Duodenal mucosa (tissue), 2 donors: ENCODE measurements around the gene MYO5A.
"Not testable (repeated sequence)": the region's sequence is repeated elsewhere in the genome, so short reads cannot be mapped to it uniquely, and the experiment has no call there.

ENCODE experiments used
- H3K27ac ChIP-seq: one replicate; pipeline ENCODE4 v1.7.0; 2013; ENCODE audit warnings: low read depth, low read length
- H3K27me3 ChIP-seq, 2 donors: one replicate each; pipeline ENCODE4 v1.7.0; 2013; ENCODE audit warnings: low read length in 2 of 2, control low read depth in 1 of 2; ENCODE audit not compliant: insufficient read depth in 2 of 2, control insufficient read depth in 1 of 2
- H3K36me3 ChIP-seq, 2 donors: one replicate each; pipeline ENCODE4 v1.7.0; 2013; ENCODE audit warnings: low read length in 2 of 2, control low read depth in 1 of 2; ENCODE audit not compliant: insufficient read depth in 2 of 2, control insufficient read depth in 1 of 2
- H3K4me1 ChIP-seq, 2 donors: one replicate each; pipeline ENCODE4 v1.7.0; 2013; ENCODE audit warnings: low read length in 2 of 2, control low read depth in 1 of 2; ENCODE audit not compliant: insufficient read depth in 2 of 2, control insufficient read depth in 1 of 2
- H3K4me3 ChIP-seq, 2 donors: one replicate each; pipeline ENCODE4 v1.7.0; 2013; ENCODE audit warnings: low read length in 2 of 2, low read depth in 1 of 2
- H3K9ac ChIP-seq, 2 donors: one replicate each; pipeline ENCODE4 v1.7.0; 2013; ENCODE audit warnings: low read length in 2 of 2, low read depth in 1 of 2
- H3K9me3 ChIP-seq, 2 donors: one replicate each; pipeline ENCODE4 v1.7.0; 2013; ENCODE audit warnings: low read length in 2 of 2, control low read depth in 1 of 2; ENCODE audit not compliant: control insufficient read depth in 1 of 2

MYO5A gene

DNA sequence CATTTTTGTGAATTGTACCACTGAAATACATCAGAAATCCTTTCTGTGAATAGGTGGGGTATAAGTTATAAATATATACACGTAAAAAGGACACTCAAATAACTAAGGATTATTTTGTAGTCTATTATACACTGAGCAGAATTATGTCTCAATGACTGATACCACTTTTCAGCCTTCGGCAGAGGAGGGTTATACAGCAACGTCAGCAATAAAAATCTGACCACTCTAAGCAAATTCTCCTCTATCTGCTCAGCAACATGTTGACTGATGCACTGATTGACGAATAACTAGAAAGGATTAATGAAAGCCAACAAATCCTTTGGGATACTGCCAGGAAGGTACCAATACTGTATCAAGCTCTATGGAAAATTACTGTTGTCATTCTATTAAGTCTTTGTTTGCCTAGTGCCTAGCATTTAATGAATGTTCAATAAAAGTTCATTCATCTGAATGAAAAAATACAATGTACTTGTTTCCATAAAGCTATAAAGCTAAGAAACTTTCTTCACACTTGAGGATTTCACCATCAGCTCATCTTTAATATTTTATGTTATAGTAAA lies 34.9 kb upstream of the MYO5A start:
- H3K9me3 ChIP-seq, result no peaks in the 10 kb centered on the region
- peaks cover 0 to 5% of the 10 kb centered on the region in 2 donors for H3K36me3 ChIP-seq
- no peak overlapping the region for H3K4me3 ChIP-seq
- H3K27ac ChIP-seq, result no peak overlapping the region
- H3K27me3 ChIP-seq, result no peaks in the 10 kb centered on the region
- H3K9ac ChIP-seq, result no peak overlapping the region
- peaks cover 24 to 38% of the 10 kb centered on the region in 2 donors for H3K4me1 ChIP-seq

DNA sequence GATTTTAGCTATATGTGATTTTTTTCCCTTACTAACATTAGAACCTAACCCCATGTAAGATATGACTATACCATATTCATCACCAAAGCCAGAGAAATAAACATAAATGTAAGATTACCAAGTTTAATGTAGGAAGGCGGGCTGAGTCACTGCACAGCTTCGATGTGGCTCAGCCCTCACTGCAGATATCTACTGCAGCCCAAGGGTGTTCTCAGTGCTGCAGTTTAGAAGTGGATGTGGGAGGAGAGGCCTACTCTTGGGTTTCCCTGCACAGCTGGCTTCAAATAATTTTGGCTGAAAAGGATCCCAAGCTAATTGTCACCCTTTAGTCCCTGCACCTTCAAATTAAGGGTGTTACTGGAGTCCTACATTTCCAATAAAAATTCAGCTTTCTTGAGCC lies 30.9 kb upstream of the MYO5A start:
- H3K4me1 ChIP-seq, result peaks cover 6 to 20% of the 10 kb centered on the region in 2 donors
- H3K4me3 ChIP-seq, result no peak overlapping the region
- H3K27me3 ChIP-seq, result no peaks in the 10 kb centered on the region
- H3K9me3 ChIP-seq, result no peaks in the 10 kb centered on the region
- H3K36me3 ChIP-seq, result peaks cover 5 to 10% of the 10 kb centered on the region in 2 donors
- no peak overlapping the region for H3K27ac ChIP-seq
- no peak overlapping the region for H3K9ac ChIP-seq

DNA sequence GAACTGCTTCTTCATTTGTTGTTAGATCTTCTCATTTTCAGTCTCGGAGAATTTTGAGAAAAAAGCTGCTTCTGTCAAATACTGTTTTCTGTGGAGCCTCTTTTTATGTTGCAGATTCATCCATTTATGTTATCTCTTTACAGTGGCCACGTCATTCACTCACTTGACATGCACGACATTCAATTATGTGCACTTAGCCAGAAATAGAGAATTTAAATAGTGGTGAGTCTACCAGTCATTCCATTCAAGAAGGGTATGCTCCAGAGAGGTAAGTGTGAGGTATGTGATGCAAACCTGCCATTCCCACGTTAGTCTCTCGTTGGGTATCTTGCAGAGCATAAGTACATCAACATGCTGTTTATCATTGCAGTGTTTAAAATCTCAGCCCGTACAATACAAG lies 30.3 kb upstream of the MYO5A start:
- no peak overlapping the region for H3K4me3 ChIP-seq
- H3K4me1 ChIP-seq, result peaks cover 6 to 16% of the 10 kb centered on the region in 2 donors
- H3K9ac ChIP-seq, result no peak overlapping the region
- no peaks in the 10 kb centered on the region for H3K9me3 ChIP-seq
- no peaks in the 10 kb centered on the region for H3K27me3 ChIP-seq
- peaks cover 5 to 13% of the 10 kb centered on the region in 2 donors for H3K36me3 ChIP-seq
- H3K27ac ChIP-seq, result no peak overlapping the region

DNA sequence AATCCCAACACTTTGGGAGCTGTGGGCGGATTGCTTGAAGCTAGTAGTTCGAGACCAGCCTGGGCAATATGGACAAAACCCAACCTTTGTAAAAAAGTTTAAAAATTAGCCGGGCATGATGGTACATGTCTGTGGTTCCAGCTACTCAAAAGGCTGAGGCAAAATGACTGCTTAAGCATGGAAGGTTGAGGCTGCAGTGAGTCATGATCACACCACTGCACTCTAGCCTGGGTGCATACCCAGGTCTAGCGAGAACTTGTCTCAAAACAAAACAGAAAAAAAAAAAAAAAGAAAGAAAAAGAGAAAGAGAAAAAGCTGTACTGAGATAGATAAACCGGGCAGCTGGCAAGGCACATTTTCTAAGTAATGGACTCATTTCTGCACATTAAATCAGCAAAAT lies 29.5 kb upstream of the MYO5A start:
- Histone ChIP-seq H3K27me3 (no peaks in the 10 kb centered on the region), H3K36me3 (peaks cover 5 to 21% of the 10 kb centered on the region in 2 donors), H3K9ac (no peak overlapping the region), H3K9me3 (no peaks in the 10 kb centered on the region), H3K4me3 (no peak overlapping the region), H3K27ac (no peak overlapping the region), H3K4me1 (peaks cover 6 to 11% of the 10 kb centered on the region in 2 donors)

DNA sequence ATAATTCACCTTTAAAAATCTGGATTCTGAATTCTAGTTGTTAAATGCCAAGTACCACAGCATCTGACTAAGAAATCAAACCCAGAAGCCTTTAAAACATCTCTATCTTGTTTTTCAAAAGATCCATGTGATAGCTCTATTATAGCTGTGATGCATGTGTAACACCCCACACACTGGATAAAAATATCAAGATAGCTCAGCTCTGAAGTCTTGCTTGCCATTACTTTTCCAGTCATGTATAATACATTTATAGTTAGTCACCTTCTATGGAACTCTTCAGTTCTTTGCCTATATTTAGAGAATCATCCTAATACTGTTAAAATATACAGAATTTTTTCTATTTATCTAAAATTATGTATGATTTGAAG lies 28.6 kb upstream of the MYO5A start:
- Histone ChIP-seq H3K9ac (no peak overlapping the region), H3K9me3 (no peaks in the 10 kb centered on the region), H3K27me3 (no peaks in the 10 kb centered on the region), H3K4me1 (peaks cover 6 to 11% of the 10 kb centered on the region in 2 donors), H3K36me3 (peaks cover 5 to 22% of the 10 kb centered on the region in 2 donors), H3K27ac (no peak overlapping the region), H3K4me3 (no peak overlapping the region)

DNA sequence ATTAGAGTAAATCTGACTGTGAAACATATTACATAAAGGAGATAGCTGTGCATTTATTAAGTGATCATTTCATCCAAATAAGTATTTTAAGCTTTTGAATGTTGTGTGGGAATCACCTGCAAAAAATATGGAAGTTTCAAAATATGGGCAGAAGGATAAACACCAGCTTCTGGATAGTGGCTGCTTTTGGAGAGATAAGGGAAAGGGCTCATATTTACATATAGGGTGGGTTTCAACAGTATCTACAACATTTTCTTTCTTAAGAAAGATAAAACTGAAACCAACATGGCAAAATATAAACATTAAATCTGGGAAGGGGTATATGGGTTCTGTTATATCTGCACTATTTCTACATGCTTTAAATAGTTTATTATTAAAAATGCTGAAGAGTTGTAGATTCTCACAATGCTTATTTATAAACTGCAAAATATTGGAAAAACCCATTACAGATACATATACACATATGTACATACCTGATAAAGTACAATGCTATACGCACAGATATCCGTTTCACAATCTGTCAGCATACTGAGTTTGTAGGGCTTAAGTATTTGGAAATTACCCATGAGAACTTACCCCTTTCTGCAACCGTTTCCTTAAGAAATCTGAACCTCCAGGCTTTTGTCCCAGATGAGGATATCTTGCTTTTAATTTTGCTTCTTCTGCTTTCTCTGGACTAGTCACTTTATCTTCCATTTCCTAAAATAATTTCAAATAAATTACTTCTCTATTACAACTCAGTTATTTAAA lies 28.0 kb upstream of the MYO5A start:
- no peaks in the 10 kb centered on the region for H3K27me3 ChIP-seq
- peaks cover 6 to 11% of the 10 kb centered on the region in 2 donors for H3K4me1 ChIP-seq
- no peak overlapping the region for H3K4me3 ChIP-seq
- H3K9ac ChIP-seq, result no peak overlapping the region
- no peak overlapping the region for H3K27ac ChIP-seq
- H3K36me3 ChIP-seq, result peaks cover 5 to 28% of the 10 kb centered on the region in 2 donors
- H3K9me3 ChIP-seq, result no peaks in the 10 kb centered on the region

DNA sequence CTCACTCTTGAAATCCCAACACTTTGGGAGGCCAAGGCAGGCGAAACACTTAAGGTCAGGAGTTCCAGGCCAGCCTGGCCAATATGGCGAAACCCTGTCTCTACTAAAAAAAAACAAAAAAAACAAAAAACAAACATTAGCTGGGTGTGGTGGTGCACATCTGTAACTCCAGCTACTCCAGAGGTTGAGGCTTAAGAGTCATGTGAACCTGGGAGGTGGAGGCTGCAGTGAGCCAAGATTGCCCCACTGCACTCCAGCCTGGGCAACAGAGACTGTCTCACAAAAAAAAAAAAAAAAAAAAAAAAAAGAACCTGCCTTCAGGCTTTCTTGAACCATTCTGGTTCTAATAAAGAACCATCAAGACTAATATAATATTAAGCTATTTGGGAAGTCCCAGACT lies 23.6 kb upstream of the MYO5A start:
- no peak overlapping the region for H3K9ac ChIP-seq
- H3K36me3 ChIP-seq, result peaks cover 6 to 58% of the 10 kb centered on the region in 2 donors
- no peak overlapping the region for H3K27ac ChIP-seq
- H3K27me3 ChIP-seq, result no peaks in the 10 kb centered on the region
- H3K4me3 ChIP-seq, result no peak overlapping the region
- H3K4me1 ChIP-seq, result no peaks in the 10 kb centered on the region
- H3K9me3 ChIP-seq, result no peaks in the 10 kb centered on the region

DNA sequence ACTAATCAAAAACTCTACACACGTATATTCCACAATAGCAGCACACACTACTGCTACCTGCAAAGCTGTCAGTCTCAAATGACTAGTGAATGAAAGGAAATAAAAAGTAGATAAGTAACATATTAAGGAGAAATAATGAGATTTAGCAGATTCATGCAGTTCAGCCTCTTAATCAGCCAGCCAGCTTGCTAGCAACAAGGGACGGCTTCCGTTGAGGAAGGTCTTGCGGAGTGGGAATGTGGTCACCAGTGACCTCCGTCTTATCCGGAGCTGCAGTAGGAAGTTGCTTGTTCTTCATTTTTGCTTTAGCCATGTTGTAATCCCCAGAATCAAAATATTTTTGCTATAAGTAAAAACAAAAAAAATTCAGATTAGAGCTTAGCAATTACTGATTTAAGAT lies 23.1 kb upstream of the MYO5A start:
- H3K4me3 ChIP-seq, result no peak overlapping the region
- H3K27me3 ChIP-seq, result no peaks in the 10 kb centered on the region
- H3K9ac ChIP-seq, result no peak overlapping the region
- H3K36me3 ChIP-seq, result peaks cover 6 to 59% of the 10 kb centered on the region in 2 donors
- no peak overlapping the region for H3K27ac ChIP-seq
- no peaks in the 10 kb centered on the region for H3K9me3 ChIP-seq
- no peaks in the 10 kb centered on the region for H3K4me1 ChIP-seq

DNA sequence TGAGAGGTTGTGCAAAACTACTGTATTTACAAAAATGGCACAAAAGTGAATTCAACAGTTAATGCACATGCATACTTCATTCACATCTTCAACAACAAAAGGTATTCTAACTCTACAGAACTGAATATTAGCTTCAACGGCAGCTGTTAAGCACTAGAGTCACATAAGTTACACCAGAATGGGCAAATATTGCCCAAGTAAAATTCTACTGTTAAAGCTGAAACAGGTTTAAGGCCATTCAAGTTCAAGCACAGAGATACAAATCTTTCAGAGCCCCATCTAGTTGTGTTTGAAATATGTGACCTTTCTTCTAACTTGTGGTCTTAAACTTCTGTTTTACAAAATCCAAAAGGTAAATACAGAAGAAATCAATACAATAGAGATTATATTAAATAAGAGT lies 22.5 kb upstream of the MYO5A start:
- not testable (repeated sequence) for H3K9ac ChIP-seq, H3K4me1 ChIP-seq, H3K4me3 ChIP-seq, H3K27me3 ChIP-seq, H3K27ac ChIP-seq, H3K9me3 ChIP-seq
- peaks cover 10 to 62% of the 10 kb centered on the region in 2 donors for H3K36me3 ChIP-seq

DNA sequence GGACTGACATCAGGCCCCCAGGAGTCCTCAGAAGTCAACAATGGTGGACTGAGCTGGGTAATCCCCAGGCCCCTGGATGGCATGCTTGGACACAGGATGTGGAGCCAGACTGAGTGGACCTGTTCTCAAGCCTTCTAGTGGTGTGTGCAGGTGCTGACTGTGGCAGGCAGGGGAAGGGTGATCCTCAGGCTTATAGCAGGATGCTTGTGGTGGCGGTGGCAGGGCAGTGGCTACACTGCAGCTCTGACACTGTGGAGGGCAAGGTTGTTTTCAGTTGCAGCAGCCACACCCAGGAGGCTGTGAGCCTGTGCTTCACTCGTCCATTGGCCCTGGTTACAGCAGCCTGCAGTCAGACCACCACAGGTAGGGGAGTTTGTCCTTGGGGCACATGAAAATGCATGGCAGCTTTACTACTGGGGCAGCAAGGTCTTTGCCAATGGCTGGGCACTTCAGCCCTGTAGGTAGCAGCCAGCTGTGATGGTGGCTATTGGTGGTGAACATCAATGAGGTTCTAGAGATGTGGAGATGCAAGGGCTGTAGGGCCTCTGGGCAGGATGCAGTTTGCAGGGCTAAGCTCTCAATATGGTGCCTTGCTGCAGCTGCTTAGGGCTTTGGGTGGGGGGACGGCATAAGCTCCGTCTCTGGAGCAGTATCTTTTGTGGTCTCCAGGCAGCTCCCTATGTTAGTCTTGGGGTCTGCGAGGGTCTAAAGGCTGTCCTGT lies 17.5 kb upstream of the MYO5A start:
- Histone ChIP-seq H3K4me3 (no peak overlapping the region), H3K27me3 (no peaks in the 10 kb centered on the region), H3K4me1 (no peaks in the 10 kb centered on the region), H3K9me3 (peaks cover 0 to 7% of the 10 kb centered on the region in 2 donors), H3K9ac (no peak overlapping the region), H3K36me3 (peaks cover 14 to 37% of the 10 kb centered on the region in 2 donors), H3K27ac (no peak overlapping the region)
